AG09319 (cell line): Measurements from ENCODE around the gene RPL10.

Experiments used
- DNase-seq: peaks from one replicate; pipeline ENCODE4 v3.0.0-alpha.2; 2010; ENCODE audit warnings: low read depth; ENCODE audit errors: extremely low read depth
- TF ChIP-seq, protein P1 (sequence below): IDR thresholded peaks from 2 replicates; pipeline ENCODE4 v1.5.1; 2011; ENCODE audit warnings: low read depth, mild to moderate bottlenecking, inconsistent platforms, low read length, moderate library complexity

Gene RPL10

GRCh38 chrX:154374313-154375155 lies 23.6 kb upstream of the RPL10 start, which contains the start of gene FLNA:
FLNA (minus strand) TSS chrX:154374634; CDS start chrX:154371245, 3,389 bp downstream.
- no peak for DNase-seq
- TF ChIP-seq, protein P1, sequence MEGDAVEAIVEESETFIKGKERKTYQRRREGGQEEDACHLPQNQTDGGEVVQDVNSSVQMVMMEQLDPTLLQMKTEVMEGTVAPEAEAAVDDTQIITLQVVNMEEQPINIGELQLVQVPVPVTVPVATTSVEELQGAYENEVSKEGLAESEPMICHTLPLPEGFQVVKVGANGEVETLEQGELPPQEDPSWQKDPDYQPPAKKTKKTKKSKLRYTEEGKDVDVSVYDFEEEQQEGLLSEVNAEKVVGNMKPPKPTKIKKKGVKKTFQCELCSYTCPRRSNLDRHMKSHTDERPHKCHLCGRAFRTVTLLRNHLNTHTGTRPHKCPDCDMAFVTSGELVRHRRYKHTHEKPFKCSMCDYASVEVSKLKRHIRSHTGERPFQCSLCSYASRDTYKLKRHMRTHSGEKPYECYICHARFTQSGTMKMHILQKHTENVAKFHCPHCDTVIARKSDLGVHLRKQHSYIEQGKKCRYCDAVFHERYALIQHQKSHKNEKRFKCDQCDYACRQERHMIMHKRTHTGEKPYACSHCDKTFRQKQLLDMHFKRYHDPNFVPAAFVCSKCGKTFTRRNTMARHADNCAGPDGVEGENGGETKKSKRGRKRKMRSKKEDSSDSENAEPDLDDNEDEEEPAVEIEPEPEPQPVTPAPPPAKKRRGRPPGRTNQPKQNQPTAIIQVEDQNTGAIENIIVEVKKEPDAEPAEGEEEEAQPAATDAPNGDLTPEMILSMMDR, result no peak

GRCh38 chrX:154375156-154375504 lies 23.0 kb upstream of the RPL10 start:
- TF ChIP-seq, protein P1, result no peak
- no peak for DNase-seq

- DNase-seq, result no peak
- TF ChIP-seq, protein P1, result no peak
These were observed 21.4 kb upstream of the RPL10 start for GRCh38 chrX:154376774-154377173.

GRCh38 chrX:154378059-154378798 lies 19.9 kb upstream of the RPL10 start:
- TF ChIP-seq, protein P1, result no peak

GRCh38 chrX:154378799-154379568 lies 19.2 kb upstream of the RPL10 start, which contains the start of gene EMD:
EMD (plus strand) TSS chrX:154379295; CDS start chrX:154379485, 190 bp downstream.
- DNase-seq, result peak; percentile 96
- TF ChIP-seq, protein P1, result no peak

More at GRCh38 chrX:154378059-154378798, 19.9 kb upstream of the RPL10 start:
- no peak for DNase-seq

GRCh38 chrX:154379569-154379951 lies 18.6 kb upstream of the RPL10 start:
- DNase-seq, result no peak
- TF ChIP-seq, protein P1, result no peak
